ENCODE results near the gene SSTR1. TPM values are rescaled to one million over a fixed set of nuclear protein-coding genes. Genes with fewer than 3 reads are reported as not detected.

SSTR1 gene
- total RNA-seq, 2 donors from 2014 or later: not detected

GRCh38 chr14:38233218-38233617 lies 25.5 kb downstream of the SSTR1 start:
- Mint-ChIP-seq H3K4me3 (no peak overlapping the region), H3K27ac (no peak overlapping the region), H3K9me3 (no peaks in the 10 kb centered on the region), H3K4me1 (ENCODE audit: low read depth in 2 of 2) (no peaks in the 10 kb centered on the region), H3K27me3 (peaks cover 21 to 29% of the 10 kb centered on the region in 2 donors), H3K36me3 (no peaks in the 10 kb centered on the region)
- ATAC-seq: no peak
- DNase-seq (ENCODE audit: low spot score): no peak

GRCh38 chr14:38238332-38238731 lies 30.6 kb downstream of the SSTR1 start:
- Mint-ChIP-seq H3K27ac (no peak overlapping the region), H3K27me3 (peaks cover 22 to 36% of the 10 kb centered on the region in 2 donors), H3K9me3 (no peaks in the 10 kb centered on the region), H3K4me1 (ENCODE audit: low read depth in 2 of 2) (no peaks in the 10 kb centered on the region), H3K4me3 (no peak overlapping the region), H3K36me3 (no peaks in the 10 kb centered on the region)
- ATAC-seq (no peak), DNase-seq (ENCODE audit: low spot score) (no peak)

- H3K4me3 Mint-ChIP-seq: no peak overlapping the region
These were observed 31.2 kb downstream of the SSTR1 start for GRCh38 chr14:38238878-38239277.

GRCh38 chr14:38243696-38244240 lies 36.1 kb downstream of the SSTR1 start:
- no peaks in the 10 kb centered on the region for H3K9me3 Mint-ChIP-seq

More at GRCh38 chr14:38238878-38239277, 31.2 kb downstream of the SSTR1 start:
- DNase-seq (ENCODE audit: low spot score) (no peak), ATAC-seq (no peak)
- H3K27me3 Mint-ChIP-seq: peaks cover 22 to 36% of the 10 kb centered on the region in 2 donors
- H3K4me1 Mint-ChIP-seq (ENCODE audit: low read depth in 2 of 2): no peaks in the 10 kb centered on the region
- no peaks in the 10 kb centered on the region for H3K36me3 Mint-ChIP-seq
- H3K9me3 Mint-ChIP-seq: no peaks in the 10 kb centered on the region
- no peak overlapping the region for H3K27ac Mint-ChIP-seq

GRCh38 chr14:38248321-38249028 lies 40.8 kb downstream of the SSTR1 start:
- H3K27me3 Mint-ChIP-seq: peaks cover 23 to 25% of the 10 kb centered on the region in 2 donors

More at GRCh38 chr14:38243696-38244240, 36.1 kb downstream of the SSTR1 start:
- DNase-seq (ENCODE audit: low spot score) (no peak), ATAC-seq (no peak)
- Mint-ChIP-seq H3K36me3 (no peaks in the 10 kb centered on the region), H3K27me3 (peaks cover 27 to 45% of the 10 kb centered on the region in 2 donors), H3K27ac (no peak overlapping the region), H3K4me1 (ENCODE audit: low read depth in 2 of 2) (no peaks in the 10 kb centered on the region), H3K4me3 (no peak overlapping the region)

GRCh38 chr14:38250331-38250730 lies 42.6 kb downstream of the SSTR1 start:
- DNase-seq (ENCODE audit: low spot score) (no peak), ATAC-seq (no peak)
- Mint-ChIP-seq H3K27me3 (peaks cover 29 to 34% of the 10 kb centered on the region in 2 donors), H3K27ac (no peak overlapping the region), H3K36me3 (no peaks in the 10 kb centered on the region), H3K4me1 (ENCODE audit: low read depth in 2 of 2) (peaks cover 0 to 5% of the 10 kb centered on the region in 2 donors), H3K9me3 (no peaks in the 10 kb centered on the region), H3K4me3 (no peak overlapping the region)

More at GRCh38 chr14:38248321-38249028, 40.8 kb downstream of the SSTR1 start:
- Mint-ChIP-seq H3K27ac (no peak overlapping the region), H3K9me3 (no peaks in the 10 kb centered on the region), H3K36me3 (no peaks in the 10 kb centered on the region), H3K4me1 (ENCODE audit: low read depth in 2 of 2) (no peaks in the 10 kb centered on the region), H3K4me3 (no peak overlapping the region)
- DNase-seq (ENCODE audit: low spot score) (no peak), ATAC-seq (no peak)

GRCh38 chr14:38252066-38252710 lies 44.5 kb downstream of the SSTR1 start:
- H3K27me3 Mint-ChIP-seq: peaks cover 17 to 36% of the 10 kb centered on the region in 2 donors
- no peak overlapping the region for H3K27ac Mint-ChIP-seq
- no peak for DNase-seq (ENCODE audit: low spot score)
- H3K4me1 Mint-ChIP-seq (ENCODE audit: low read depth in 2 of 2): peaks cover 0 to 10% of the 10 kb centered on the region in 2 donors
- H3K36me3 Mint-ChIP-seq: no peaks in the 10 kb centered on the region
- no peak for ATAC-seq
- H3K4me3 Mint-ChIP-seq: no peak overlapping the region
- no peaks in the 10 kb centered on the region for H3K9me3 Mint-ChIP-seq

GRCh38 chr14:38253676-38254075 lies 46.0 kb downstream of the SSTR1 start:
- DNase-seq (ENCODE audit: low spot score) (no peak), ATAC-seq (no peak)
- Mint-ChIP-seq H3K9me3 (no peaks in the 10 kb centered on the region), H3K36me3 (no peaks in the 10 kb centered on the region), H3K4me3 (no peak overlapping the region), H3K4me1 (ENCODE audit: low read depth in 2 of 2) (peaks cover 0 to 10% of the 10 kb centered on the region in 2 donors), H3K27me3 (peaks cover 22 to 41% of the 10 kb centered on the region in 2 donors), H3K27ac (no peak overlapping the region)

GRCh38 chr14:38254571-38255407 lies 47.1 kb downstream of the SSTR1 start:
- Mint-ChIP-seq H3K36me3 (no peaks in the 10 kb centered on the region), H3K4me3 (no peak overlapping the region), H3K27me3 (peaks cover 22 to 39% of the 10 kb centered on the region in 2 donors), H3K27ac (no peak overlapping the region), H3K4me1 (ENCODE audit: low read depth in 2 of 2) (peaks cover 0 to 10% of the 10 kb centered on the region in 2 donors), H3K9me3 (no peaks in the 10 kb centered on the region)
- DNase-seq (ENCODE audit: low spot score) (no peak), ATAC-seq (no peak)

- no peaks in the 10 kb centered on the region for H3K9me3 Mint-ChIP-seq
- no peak overlapping the region for H3K27ac Mint-ChIP-seq
- peaks cover 0 to 10% of the 10 kb centered on the region in 2 donors for H3K4me1 Mint-ChIP-seq (ENCODE audit: low read depth in 2 of 2)
- peak; percentile 38 to 69 for ATAC-seq
- peaks cover 28 to 36% of the 10 kb centered on the region in 2 donors for H3K27me3 Mint-ChIP-seq
- H3K4me3 Mint-ChIP-seq: no peak overlapping the region
- no peaks in the 10 kb centered on the region for H3K36me3 Mint-ChIP-seq
- DNase-seq (ENCODE audit: low spot score): no peak
These were observed 47.6 kb downstream of the SSTR1 start for GRCh38 chr14:38255408-38255672.

GRCh38 chr14:38255673-38256532 lies 48.2 kb downstream of the SSTR1 start, which contains the start of gene CLEC14A:
TSS of gene CLEC14A (minus strand) at chr14:38256093. CDS start at chr14:38256022, 71 bp downstream.
- Mint-ChIP-seq H3K4me1 (ENCODE audit: low read depth in 2 of 2) (peaks cover 0 to 10% of the 10 kb centered on the region in 2 donors), H3K4me3 (no peak within 1 kb of the TSS), H3K27me3 (peaks cover 33 to 36% of the 10 kb centered on the region in 2 donors), H3K36me3 (no peaks in the 10 kb centered on the region), H3K27ac (no peak within 1 kb of the TSS), H3K9me3 (no peaks in the 10 kb centered on the region)
- peak; percentile 60 for DNase-seq (ENCODE audit: low spot score)
- ATAC-seq: peak; percentile 70 to 81

- no peak overlapping the region for H3K4me3 Mint-ChIP-seq
- ATAC-seq (no peak), DNase-seq (ENCODE audit: low spot score) (no peak)
- H3K27me3 Mint-ChIP-seq: peaks cover 34 to 39% of the 10 kb centered on the region in 2 donors
- H3K36me3 Mint-ChIP-seq: no peaks in the 10 kb centered on the region
- no peaks in the 10 kb centered on the region for H3K9me3 Mint-ChIP-seq
- peaks cover 0 to 10% of the 10 kb centered on the region in 2 donors for H3K4me1 Mint-ChIP-seq (ENCODE audit: low read depth in 2 of 2)
- no peak overlapping the region for H3K27ac Mint-ChIP-seq
These were observed 48.8 kb downstream of the SSTR1 start for GRCh38 chr14:38256533-38256840.

- no peak for DNase-seq (ENCODE audit: low spot score)
- peaks cover 5% of the 10 kb centered on the region for H3K9me3 Mint-ChIP-seq
- peaks cover 0 to 10% of the 10 kb centered on the region in 2 donors for H3K4me1 Mint-ChIP-seq (ENCODE audit: low read depth in 2 of 2)
- H3K36me3 Mint-ChIP-seq: peaks cover 4% of the 10 kb centered on the region
- H3K4me3 Mint-ChIP-seq: no peak overlapping the region
- H3K27ac Mint-ChIP-seq: no peak overlapping the region
- peaks cover 35 to 41% of the 10 kb centered on the region in 2 donors for H3K27me3 Mint-ChIP-seq
- ATAC-seq: no peak
These were observed 49.8 kb downstream of the SSTR1 start for GRCh38 chr14:38257507-38257906.

All from natural killer cell treated with Interleukin-12 subunit alpha and Interleukin-12 subunit beta and Interleukin-15 and Interleukin-18, amount 100 ng/mL, for 72 hours (primary cell).